ENCODE data around the gene S100A9. TPM values are rescaled to one million over a fixed set of nuclear protein-coding genes. Genes with fewer than 3 reads are reported as not detected.

Gene S100A9
- total and polyA plus RNA-seq, 2 of the 4 experiments (the other 2 are of a cell fraction), result not detected

DNA sequence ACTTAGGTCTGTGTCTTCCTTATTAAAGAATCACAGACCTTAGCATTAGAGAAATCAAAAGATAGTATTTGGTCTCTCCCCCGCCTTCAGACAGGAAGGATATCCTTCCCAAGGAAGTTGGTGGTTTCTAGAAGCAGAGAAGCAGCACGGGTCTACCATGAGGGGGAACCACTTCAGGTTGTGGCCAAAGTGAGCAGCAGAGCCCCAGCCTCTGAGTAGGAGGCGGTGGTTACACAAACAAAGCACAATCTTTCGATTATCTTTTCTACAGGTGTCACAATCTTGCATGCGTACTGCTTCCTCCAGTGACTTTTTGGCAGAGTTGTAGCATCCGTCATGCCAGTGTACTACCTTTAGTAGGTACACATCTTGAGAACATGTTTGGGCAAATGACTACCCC lies 17.9 kb upstream of the S100A9 start:
- Histone ChIP-seq H3K9me3 (ENCODE audit: control insufficient read depth, insufficient read depth, low read length) (no peaks in the 10 kb centered on the region), H2BK5ac (ENCODE audit: low read depth, low read length, poor library complexity, severe bottlenecking) (no peak overlapping the region), H2BK20ac (ENCODE audit: low read depth, low read length) (no peak overlapping the region), H3K14ac (replicated peaks; ENCODE audit: low read depth, low read length) (no peak overlapping the region), H4K91ac (ENCODE audit: insufficient read depth, low read depth, low read length) (no peak overlapping the region), H3K27ac (ENCODE audit: insufficient read depth, low read length) (no peak overlapping the region), H3K27me3 (ENCODE audit: control insufficient read depth, insufficient read depth, low read length) (peaks cover 4% of the 10 kb centered on the region), H3K18ac (ENCODE audit: low read depth, low read length) (no peak overlapping the region), H2AK9ac (replicated peaks; ENCODE audit: low read depth, low read length, poor library complexity) (no peak overlapping the region), H2BK15ac (ENCODE audit: low read depth, low read length) (no peak overlapping the region), H3K9ac (ENCODE audit: low read depth, low read length) (no peak overlapping the region), H3K4me3 (ENCODE audit: insufficient read depth, low read depth, low read length) (no peak overlapping the region), H4K8ac (ENCODE audit: low read depth in 2 of 2, low read length in 2 of 2) (no peak overlapping the region), H3K9me1 (ENCODE audit: insufficient read depth, low read length) (no peaks in the 10 kb centered on the region), H3K36me3 (ENCODE audit: control insufficient read depth, insufficient read depth, low read length) (no peaks in the 10 kb centered on the region), H2AFZ (replicated peaks; ENCODE audit: low read length, poor library complexity) (no peak overlapping the region), H3K4ac (ENCODE audit: low read depth, low read length) (no peak overlapping the region), H3K4me1 (ENCODE audit: control insufficient read depth, insufficient read depth, low read length) (no peaks in the 10 kb centered on the region), H2BK120ac (ENCODE audit: low read depth, low read length) (no peak overlapping the region), H3K79me1 (ENCODE audit: low read depth in 1 of 2, low read length in 2 of 2) (no peaks in the 10 kb centered on the region), H2AK5ac (ENCODE audit: low read depth, low read length) (no peak overlapping the region), H4K5ac (ENCODE audit: low read depth, low read length) (no peak overlapping the region), H4K20me1 (ENCODE audit: insufficient read depth, low read length) (no peaks in the 10 kb centered on the region), H3K56ac (ENCODE audit: extremely low read depth, insufficient read depth, low read length) (no peak overlapping the region), H3K23ac (ENCODE audit: low read depth, low read length) (no peak overlapping the region), H3K4me2 (ENCODE audit: low read depth, low read length) (no peak overlapping the region)
- no peak for DNase-seq
- CTCF ChIA-PET, result no interaction called here
- intact Hi-C loops (cut with micrococcal nuclease) (no loop called here), in situ Hi-C loops (cut with MboI; ENCODE audit: low sequenced_read_pairs) (no loop called here), dilution Hi-C loops (cut with HindIII; ENCODE audit: low sequenced_read_pairs, unreplicated experiment) (no loop called here)
- BruUV-seq (replicated peaks), result no TSS peak
- POLR2A ChIA-PET (ENCODE audit: unreplicated experiment), result no interaction called here
- ATAC-seq (ENCODE audit: low read depth), result no peak
- 77% methylated on average over 2 of the region's 6 CpGs; no CpG with 5 or more reads in 1 of the 2 experiments for WGBS, 2 experiments (ENCODE audit: extremely low coverage in 2 of 2, insufficient read length in 1 of 2)
- TF ChIP-seq RCOR1 (IDR thresholded peaks at IDR 0.05; ENCODE audit: insufficient replicate concordance, low read length), result no peak
- TF ChIP-seq POLR2A (IDR thresholded peaks at IDR 0.05; ENCODE audit: low read depth, low read length), result no peak
- TF ChIP-seq MAZ (IDR thresholded peaks at IDR 0.05; ENCODE audit: borderline replicate concordance, low read depth, low read length), result no peak
